GM11168 (cell line): ENCODE measurements around the gene RNF141.

Experiments
- in situ Hi-C: fragments of 300-500 bp; cut with MboI; formaldehyde crosslinking; loops from one replicate; pipeline ENCODE4 v1.12.0; 2022; ENCODE audit warnings: low sequenced_read_pairs; ENCODE audit not compliant: unreplicated experiment

The RNF141 gene

GRCh38 chr11:10500757-10501684 is 40.0 kb downstream of the RNF141 start:
- in situ Hi-C loops: no loop called here

- in situ Hi-C loops: no loop called here
These were observed 40.9 kb downstream of the RNF141 start for GRCh38 chr11:10499874-10500601.

GRCh38 chr11:10499452-10499851 is 41.5 kb downstream of the RNF141 start:
- in situ Hi-C loops: no loop called here

DNA sequence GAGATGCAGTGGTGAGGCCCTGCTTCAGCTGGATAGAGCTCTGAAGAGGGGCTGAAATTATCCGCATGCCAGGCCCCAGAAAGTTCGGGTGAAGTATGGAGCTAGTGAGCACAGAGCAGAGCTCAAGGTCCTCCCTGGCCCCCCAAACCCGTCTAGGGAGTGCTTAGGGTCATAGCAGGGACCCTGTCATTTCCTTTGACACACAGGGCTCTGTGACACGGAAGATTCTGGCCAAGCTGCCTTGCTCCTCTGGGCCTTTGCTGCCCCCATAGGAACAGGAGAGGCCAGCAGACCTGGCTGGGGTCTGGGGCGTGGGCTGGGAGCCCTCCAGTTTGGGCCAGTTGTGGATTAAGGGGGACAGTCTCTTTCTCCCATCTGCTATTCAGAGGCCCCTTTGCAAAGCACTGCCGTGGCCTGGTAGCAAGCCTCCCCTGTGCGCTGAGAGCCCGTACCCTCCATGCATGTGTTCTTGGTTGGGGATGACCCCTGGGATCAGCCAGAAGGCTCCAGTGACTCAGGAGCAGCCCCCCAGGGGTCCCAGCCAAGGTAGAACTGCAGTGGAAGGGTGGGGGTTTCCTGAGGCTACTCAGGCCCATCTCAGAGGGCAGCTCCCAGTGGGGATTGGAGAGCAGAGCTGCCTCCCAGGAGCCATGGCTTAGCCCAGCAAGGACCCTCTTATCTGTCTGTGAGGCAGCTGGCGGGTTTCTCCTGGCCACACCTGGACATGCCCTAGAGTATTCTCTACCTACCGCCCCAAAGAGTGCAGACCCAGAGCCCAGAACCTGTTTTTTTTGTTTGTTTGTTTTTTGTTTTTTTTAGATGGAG is 42.3 kb downstream of the RNF141 start:
- in situ Hi-C loops: no loop called here

- in situ Hi-C loops: no loop called here
These were observed 43.0 kb downstream of the RNF141 start for GRCh38 chr11:10498022-10498400.

GRCh38 chr11:10497371-10498021 is 43.5 kb downstream of the RNF141 start:
- in situ Hi-C loops: no loop called here

GRCh38 chr11:10496296-10496936 is 44.6 kb downstream of the RNF141 start:
- in situ Hi-C loops: no loop called here

DNA sequence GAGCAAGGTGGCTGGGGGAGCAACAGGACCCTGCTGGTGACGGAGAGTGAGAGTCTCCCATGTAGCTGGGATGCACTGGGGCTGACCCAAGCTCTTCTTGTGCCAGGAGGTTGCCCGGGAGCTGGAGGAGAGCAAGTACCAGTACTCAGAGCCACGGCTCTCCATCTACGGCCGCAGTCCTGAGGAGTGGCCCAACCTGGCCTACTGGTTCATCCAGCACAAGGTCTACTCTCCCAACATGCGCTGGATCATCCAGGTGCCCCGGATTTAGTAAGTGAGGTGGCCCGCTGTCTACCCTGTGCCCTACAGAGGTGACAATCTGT is 45.6 kb downstream of the RNF141 start:
- in situ Hi-C loops: no loop called here

- in situ Hi-C loops: no loop called here
These were observed 46.1 kb downstream of the RNF141 start for GRCh38 chr11:10494636-10495463.

DNA sequence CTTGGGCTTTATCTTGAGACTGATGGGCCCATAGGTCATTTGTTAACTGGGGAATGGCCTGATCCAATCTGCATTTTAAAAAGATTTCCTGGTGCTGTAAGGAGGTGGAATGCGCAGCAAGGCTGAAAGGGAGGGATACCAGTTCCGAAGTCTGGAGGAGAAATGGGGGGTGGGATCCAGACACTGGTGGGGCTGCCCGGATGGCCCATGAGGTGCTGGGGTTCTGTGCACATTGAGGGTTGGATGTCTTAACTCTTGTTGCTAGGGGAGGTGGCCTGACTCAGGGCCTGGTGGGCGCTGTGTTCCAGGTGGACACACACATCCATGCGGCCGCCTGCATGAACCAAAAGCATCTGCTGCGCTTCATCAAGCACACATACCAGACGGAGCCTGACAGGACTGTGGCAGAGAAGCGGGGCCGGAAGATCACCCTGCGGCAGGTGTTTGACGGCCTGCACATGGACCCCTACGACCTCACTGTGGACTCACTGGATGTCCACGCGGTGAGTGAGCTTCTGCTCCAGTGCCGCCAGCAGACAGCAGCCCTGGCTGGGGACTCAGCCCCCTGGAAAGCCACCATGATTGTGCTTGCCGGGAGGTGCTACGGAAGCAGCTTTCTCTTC is 47.8 kb downstream of the RNF141 start:
- in situ Hi-C loops: no loop called here

GRCh38 chr11:10492084-10492483 is 48.9 kb downstream of the RNF141 start:
- in situ Hi-C loops: no loop called here

GRCh38 chr11:10490398-10491241 is 50.4 kb downstream of the RNF141 start:
- in situ Hi-C loops: no loop called here

DNA sequence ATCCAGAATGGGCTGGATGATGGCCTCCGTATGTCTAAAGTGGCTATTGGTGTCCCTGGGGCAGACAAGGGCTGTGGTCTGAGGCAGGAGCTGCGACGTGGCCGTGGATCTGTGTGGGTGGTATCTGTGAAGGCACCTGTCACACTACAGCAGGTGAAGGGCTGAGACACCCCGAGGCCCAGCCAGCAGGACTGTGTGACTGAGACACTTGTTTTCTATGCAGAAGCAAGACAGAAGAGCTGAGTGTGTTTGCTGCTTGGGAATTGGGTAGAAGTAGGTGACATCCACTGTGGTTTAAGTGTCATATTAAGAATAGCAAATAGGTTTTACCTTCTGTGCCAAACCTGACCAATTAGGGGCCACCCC is 51.0 kb downstream of the RNF141 start:
- in situ Hi-C loops: no loop called here

DNA sequence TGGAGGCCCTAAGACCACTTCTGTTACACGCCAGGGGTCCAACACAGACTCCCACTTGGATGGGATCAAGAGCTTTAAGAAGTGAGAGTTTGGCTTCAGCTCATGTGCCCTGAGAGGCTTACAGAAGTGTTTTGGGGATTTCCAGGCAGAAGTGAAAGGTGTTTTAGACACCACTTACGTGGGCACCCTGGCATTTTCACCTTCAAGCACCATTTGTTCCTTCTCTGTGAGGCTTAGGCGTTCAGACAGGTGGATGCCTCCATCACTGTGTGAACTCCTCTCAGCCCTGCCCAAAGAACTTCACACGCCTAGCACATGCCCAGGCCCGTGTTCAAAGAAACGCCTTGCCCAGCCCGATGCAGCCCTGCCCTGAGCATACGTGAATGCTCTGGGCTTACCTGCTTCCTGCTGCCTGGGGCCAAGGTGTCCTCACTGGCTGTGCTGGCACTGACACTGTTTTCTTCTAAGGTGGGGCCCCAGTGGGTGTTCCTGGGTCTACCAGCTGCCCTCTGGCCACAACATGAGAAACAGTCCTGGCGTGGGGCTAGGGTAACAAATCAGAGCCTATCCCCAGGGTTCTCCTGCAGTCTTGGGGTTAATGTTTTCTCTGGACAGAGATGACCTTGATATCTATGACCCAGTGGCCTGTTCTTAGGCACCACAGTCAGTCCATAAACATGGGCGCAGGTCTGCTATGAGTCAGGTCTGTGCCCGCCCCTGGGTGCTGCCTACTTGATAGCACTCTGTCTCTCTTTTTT is 51.9 kb downstream of the RNF141 start:
- in situ Hi-C loops: no loop called here

GRCh38 chr11:10488121-10488933 is 52.7 kb downstream of the RNF141 start:
- in situ Hi-C loops: no loop called here

GRCh38 chr11:10487002-10487647 is 53.9 kb downstream of the RNF141 start:
- in situ Hi-C loops: no loop called here
